Sigmoid colon (tissue), 7 donors: ENCODE results near the gene SYNE2. TPM values are rescaled to one million over a fixed set of nuclear protein-coding genes. Genes with fewer than 3 reads are reported as not detected.

Experiments used
- DNase-seq: peaks from one replicate; pipeline ENCODE4 v3.0.0-alpha.2; 2019
- H3K27ac ChIP-seq, 4 donors: fragments of 200-600 bp; sonication (generic); one replicate each; pipeline ENCODE4 v1.5.1; 2016 to 2019; ENCODE audit warnings: mild to moderate bottlenecking in 1 of 4
- H3K27me3 ChIP-seq, 3 donors: fragments of 200-600 bp; sonication (generic); one replicate each; pipeline ENCODE4 v1.5.1; 2019; ENCODE audit warnings: mild to moderate bottlenecking in 1 of 3
- H3K36me3 ChIP-seq, 4 donors: fragments of 200-600 bp; sonication (generic); one replicate each; pipeline ENCODE4 v1.5.1; 2016 to 2019
- H3K4me1 ChIP-seq, 4 donors: fragments of 200-600 bp; sonication (generic); one replicate each; pipeline ENCODE4 v1.5.1; 2017 to 2019
- H3K4me3 ChIP-seq, 4 donors: fragments of 200-600 bp; sonication (generic); one replicate each; pipeline ENCODE4 v1.5.1; 2017 to 2019; ENCODE audit warnings: mild to moderate bottlenecking in 2 of 4, moderate library complexity in 1 of 4
- H3K9me3 ChIP-seq, 4 donors: fragments of 200-600 bp in 3 of 4; sonication (generic) in 3 of 4; one replicate each; pipeline versions ENCODE4 v1.5.1 to v1.6.1; 2013 to 2019
- EP300 ChIP-seq, 4 donors: sonication (generic); formaldehyde crosslinking; IDR thresholded peaks; one replicate each; pipeline ENCODE4 v1.6.1; 2017; ENCODE audit warnings: antibody characterized with exemption in 4 of 4
- POLR2A ChIP-seq, 2 donors: fragments of 450-650 bp; IDR thresholded peaks; one replicate each; pipeline ENCODE4 v1.6.1; 2016; ENCODE audit warnings: antibody characterized with exemption in 2 of 2, mild to moderate bottlenecking in 2 of 2, moderate library complexity in 2 of 2
- POLR2AphosphoS5 ChIP-seq, 4 donors: sonication (generic); formaldehyde crosslinking; IDR thresholded peaks; one replicate each; pipeline ENCODE4 v1.6.1; 2017; ENCODE audit warnings: antibody characterized with exemption in 4 of 4
- WGBS, 2 donors: extraction: QIAGEN DNeasy Blood & Tissue Kit; methylation state at CpG; one replicate each; pipeline ENCODE4 v1.1.7; 2013; 5-methylcytosine and 5-hydroxymethylcytosine counted together
- intact Hi-C: fragments of 100-400 bp; cut with DNase I; formaldehyde crosslinking; loops from one replicate; pipeline ENCODE4 v1.15.1; 2023
- polyA plus RNA-seq, 3 donors: library from polyadenylated mRNA; stranded (reverse); fragments of 200-250 nt; gene quantifications; one replicate each; pipeline ENCODE4 v1.2.3, GENCODE V29; 2013
- total RNA-seq, 4 donors: library from RNA; depleted of rRNA; stranded (reverse); fragments of >200 nt; gene quantifications; one replicate each; pipeline ENCODE4 v1.1.0, GENCODE V29; 2016
- TF ChIP-seq, protein P1 (sequence below), 4 experiments: fragments of 450-650 bp in 3 of 4; fragments of 200-600 bp in 1 of 4; IDR thresholded peaks; one replicate each; pipeline ENCODE4 v1.5.1; 2016 to 2019; ENCODE audit warnings: antibody characterized with exemption in 4 of 4, mild to moderate bottlenecking in 3 of 4, moderate library complexity in 2 of 4
- donor health status: healthy with polysubstance abuse.
- donor health status: Bipolar disorder and iron deficiency.
- donor health status: healthy.

Gene SYNE2
- total and polyA plus RNA-seq, 7 donors = 25.8 to 70.6 (median 54.6) TPM

DNA sequence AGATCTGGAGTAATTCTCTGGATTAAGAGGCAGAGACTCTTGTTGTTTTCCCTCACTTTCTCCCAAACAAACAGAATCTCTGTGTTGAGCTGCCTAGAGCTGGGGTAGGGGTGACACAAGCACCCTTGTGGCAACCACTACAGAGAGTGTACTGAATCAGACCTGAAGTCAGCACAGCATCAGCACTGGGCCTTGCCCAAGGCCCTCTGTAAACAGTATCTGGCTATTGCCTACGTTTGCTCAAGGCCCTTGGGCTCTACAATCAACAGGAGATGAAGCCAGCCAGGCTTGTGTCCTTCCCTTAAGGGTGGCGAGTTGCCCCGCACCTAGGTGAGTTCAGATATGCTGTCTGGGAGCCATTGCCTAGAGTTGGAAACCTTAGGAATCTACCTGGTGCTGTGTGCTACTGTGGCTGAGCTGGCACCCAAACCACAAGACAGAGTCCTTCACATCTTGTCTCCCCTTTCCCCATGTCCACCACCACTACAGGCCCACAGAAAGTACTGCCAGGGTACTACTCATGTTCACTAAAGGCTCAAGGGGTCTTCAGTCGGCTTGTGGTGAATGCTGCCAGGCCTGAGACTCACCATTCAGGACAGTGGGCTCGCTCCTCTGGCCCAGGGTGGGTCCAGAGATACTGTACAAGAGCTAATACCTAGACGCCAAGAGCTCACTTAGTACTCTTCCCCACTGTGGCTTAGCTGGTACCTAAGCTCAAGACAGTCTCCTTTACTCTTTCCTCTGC is 206.8 kb downstream of the SYNE2 start:
- H3K36me3 ChIP-seq = peaks cover 0 to 11% (median 0%) of the 10 kb centered on the region in 4 donors

DNA sequence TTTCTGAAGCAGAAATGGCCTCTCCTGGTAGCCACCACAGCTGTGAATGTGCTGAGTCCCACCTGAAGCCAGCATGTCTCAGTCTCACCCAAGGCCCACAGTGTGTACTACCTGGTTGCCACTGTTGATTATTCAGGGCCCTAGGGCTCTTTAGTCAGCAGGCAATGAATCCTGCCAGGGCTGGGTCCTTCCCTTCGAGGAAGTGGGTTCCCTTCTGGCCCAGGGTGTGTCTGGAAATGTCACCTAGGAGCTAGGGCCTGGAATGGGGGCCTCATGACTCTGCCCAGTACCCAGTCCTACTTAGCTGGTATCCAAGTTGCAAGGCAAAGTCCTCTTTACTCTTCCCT is 207.4 kb downstream of the SYNE2 start:
- Histone ChIP-seq H3K4me1 (no peaks in the 10 kb centered on the region), H3K36me3 (peaks cover 0 to 11% (median 0%) of the 10 kb centered on the region in 4 donors)

More for the DNA sequence above, 206.8 kb downstream of the SYNE2 start:
- TF ChIP-seq EP300 (IDR thresholded peaks at IDR 0.05) (no peak), POLR2A (IDR thresholded peaks at IDR 0.05) (no peak), POLR2AphosphoS5 (IDR thresholded peaks at IDR 0.05) (no peak)
- TF ChIP-seq, protein P1, sequence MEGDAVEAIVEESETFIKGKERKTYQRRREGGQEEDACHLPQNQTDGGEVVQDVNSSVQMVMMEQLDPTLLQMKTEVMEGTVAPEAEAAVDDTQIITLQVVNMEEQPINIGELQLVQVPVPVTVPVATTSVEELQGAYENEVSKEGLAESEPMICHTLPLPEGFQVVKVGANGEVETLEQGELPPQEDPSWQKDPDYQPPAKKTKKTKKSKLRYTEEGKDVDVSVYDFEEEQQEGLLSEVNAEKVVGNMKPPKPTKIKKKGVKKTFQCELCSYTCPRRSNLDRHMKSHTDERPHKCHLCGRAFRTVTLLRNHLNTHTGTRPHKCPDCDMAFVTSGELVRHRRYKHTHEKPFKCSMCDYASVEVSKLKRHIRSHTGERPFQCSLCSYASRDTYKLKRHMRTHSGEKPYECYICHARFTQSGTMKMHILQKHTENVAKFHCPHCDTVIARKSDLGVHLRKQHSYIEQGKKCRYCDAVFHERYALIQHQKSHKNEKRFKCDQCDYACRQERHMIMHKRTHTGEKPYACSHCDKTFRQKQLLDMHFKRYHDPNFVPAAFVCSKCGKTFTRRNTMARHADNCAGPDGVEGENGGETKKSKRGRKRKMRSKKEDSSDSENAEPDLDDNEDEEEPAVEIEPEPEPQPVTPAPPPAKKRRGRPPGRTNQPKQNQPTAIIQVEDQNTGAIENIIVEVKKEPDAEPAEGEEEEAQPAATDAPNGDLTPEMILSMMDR (IDR thresholded peaks at IDR 0.05) = no peak
- no peaks in the 10 kb centered on the region for H3K27me3 ChIP-seq
- no peak overlapping the region for H3K4me3 ChIP-seq
- WGBS, 2 donors = 87 to 93% methylated on average over 6 of the region's 6 CpGs
- no peaks in the 10 kb centered on the region for H3K9me3 ChIP-seq
- H3K27ac ChIP-seq = no peak overlapping the region
- no peak for DNase-seq
- H3K4me1 ChIP-seq = no peaks in the 10 kb centered on the region
- intact Hi-C loops = no loop called here

GRCh38 chr14:64060648-64061096 is 207.9 kb downstream of the SYNE2 start:
- Histone ChIP-seq H3K36me3 (peaks cover 0 to 11% (median 0%) of the 10 kb centered on the region in 4 donors), H3K4me1 (no peaks in the 10 kb centered on the region), H3K27ac (no peak overlapping the region), H3K27me3 (no peaks in the 10 kb centered on the region), H3K4me3 (no peak overlapping the region), H3K9me3 (no peaks in the 10 kb centered on the region)
- intact Hi-C loops = no loop called here
- WGBS, 2 donors = 77 to 92% methylated on average over 5 of the region's 5 CpGs
- no peak for DNase-seq
- TF ChIP-seq, protein P1 (IDR thresholded peaks at IDR 0.05) = peak in 1 of 4 experiments; percentile 8
- no peak for TF ChIP-seq POLR2A (IDR thresholded peaks at IDR 0.05)

More for the DNA sequence above, 207.4 kb downstream of the SYNE2 start:
- H3K27ac ChIP-seq = no peak overlapping the region
- intact Hi-C loops = no loop called here
- H3K4me3 ChIP-seq = no peak overlapping the region
- H3K27me3 ChIP-seq = no peaks in the 10 kb centered on the region
- no peaks in the 10 kb centered on the region for H3K9me3 ChIP-seq
- 22 to 68% methylated on average over 1 of the region's 1 CpG for WGBS, 2 donors
- DNase-seq = no peak
- no peak for TF ChIP-seq POLR2AphosphoS5 (IDR thresholded peaks at IDR 0.05)
- TF ChIP-seq POLR2A (IDR thresholded peaks at IDR 0.05) = no peak
- no peak for TF ChIP-seq EP300 (IDR thresholded peaks at IDR 0.05)
- TF ChIP-seq, protein P1 (IDR thresholded peaks at IDR 0.05) = no peak

DNA sequence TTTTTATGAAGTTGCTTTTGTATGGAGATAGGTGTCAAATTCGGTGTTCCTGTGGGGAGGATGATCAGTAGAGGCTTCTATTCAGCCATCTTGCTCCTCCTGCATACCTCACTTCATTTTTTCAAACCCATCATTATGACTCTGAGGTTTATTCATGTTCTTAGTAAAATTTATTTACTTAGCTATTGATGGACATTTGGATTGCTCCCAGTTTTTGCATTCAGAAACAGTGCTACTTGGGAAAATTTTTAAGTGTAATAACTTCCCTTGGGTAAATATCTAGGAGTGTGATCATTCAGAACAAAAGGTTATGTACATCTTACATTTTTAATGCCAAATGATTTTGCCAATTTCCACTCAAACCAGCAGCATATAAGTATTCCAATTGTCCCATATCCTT is 208.3 kb downstream of the SYNE2 start:
- intact Hi-C loops = no loop called here
- Histone ChIP-seq H3K27ac (no peak overlapping the region), H3K9me3 (no peaks in the 10 kb centered on the region), H3K36me3 (peaks cover 0 to 11% (median 0%) of the 10 kb centered on the region in 4 donors), H3K4me1 (no peaks in the 10 kb centered on the region), H3K27me3 (no peaks in the 10 kb centered on the region), H3K4me3 (no peak overlapping the region)
- 71 to 80% methylated on average over 1 of the region's 1 CpG for WGBS, 2 donors
- no peak for DNase-seq
- TF ChIP-seq, protein P1 (IDR thresholded peaks at IDR 0.05) = no peak
- TF ChIP-seq POLR2AphosphoS5 (IDR thresholded peaks at IDR 0.05) (no peak), POLR2A (IDR thresholded peaks at IDR 0.05) (no peak), EP300 (IDR thresholded peaks at IDR 0.05) (no peak)
